ENCODE measurements around the gene PSMA7. TPM values are rescaled to one million over a fixed set of nuclear protein-coding genes. Genes with fewer than 3 reads are reported as not detected.
"Not testable (repeated sequence)": the region's sequence is repeated elsewhere in the genome, so short reads cannot be mapped to it uniquely, and the experiment has no call there.

The PSMA7 gene
- polyA plus RNA-seq, 12 donors: 101 to 259 (median 145) TPM; not detected in 1

DNA sequence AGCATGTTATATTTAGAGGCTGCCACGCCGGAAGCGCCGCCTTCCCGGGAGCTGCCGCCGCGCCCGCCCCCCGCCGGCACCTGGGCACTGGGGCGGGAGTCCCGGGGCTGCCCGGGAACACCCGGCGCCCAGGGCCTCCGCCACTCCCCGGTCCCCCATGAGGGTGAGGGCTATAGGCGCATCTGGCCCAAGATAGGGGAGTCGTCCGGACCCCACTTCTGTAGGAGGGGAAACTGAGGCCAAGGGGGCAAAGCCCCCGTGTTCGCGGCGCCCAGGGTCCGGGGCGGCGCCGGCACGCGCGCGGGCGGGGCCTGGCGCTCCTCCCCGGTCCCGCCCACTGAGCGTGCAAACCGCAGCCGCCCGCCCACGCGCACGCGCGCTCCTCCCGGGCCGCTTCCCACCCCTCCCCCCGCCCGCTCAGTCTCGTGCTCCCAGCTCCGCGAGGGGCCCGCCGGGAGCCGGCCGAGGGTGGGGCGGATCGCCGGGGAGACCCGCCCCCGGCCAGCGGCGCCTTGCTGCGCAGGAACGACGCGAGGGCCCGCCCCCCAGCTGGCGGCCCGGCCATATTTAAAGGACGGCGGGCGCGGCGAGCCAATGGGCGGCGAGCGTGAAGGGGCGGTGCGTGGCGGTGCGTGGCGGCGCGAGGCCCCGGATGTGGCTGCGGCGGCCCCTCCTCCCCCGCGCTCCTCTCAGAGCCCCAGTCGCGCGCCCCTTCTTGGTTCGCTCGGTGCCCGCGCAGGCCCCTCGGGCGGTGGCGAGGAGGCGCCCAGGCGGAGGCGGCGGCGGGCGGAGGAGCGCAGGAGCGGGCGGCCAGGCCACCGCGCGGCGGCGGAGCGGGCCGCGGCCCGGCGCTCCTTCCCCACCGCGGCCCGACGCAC, 21.2 kb downstream of the PSMA7 start, which contains the start of gene LSM14B:
Gene LSM14B (plus strand): TSS at position 700 of the 878 bp plus-strand sequence. CDS start 192 bp downstream, outside the sequence.
- DNase-seq: peak; percentile 96

- DNase-seq: peak; percentile 44
These were observed 22.0 kb downstream of the PSMA7 start for GRCh38 chr20:62120990-62121775.

GRCh38 chr20:62120365-62120762, 22.8 kb downstream of the PSMA7 start:
- DNase-seq: no peak

DNA sequence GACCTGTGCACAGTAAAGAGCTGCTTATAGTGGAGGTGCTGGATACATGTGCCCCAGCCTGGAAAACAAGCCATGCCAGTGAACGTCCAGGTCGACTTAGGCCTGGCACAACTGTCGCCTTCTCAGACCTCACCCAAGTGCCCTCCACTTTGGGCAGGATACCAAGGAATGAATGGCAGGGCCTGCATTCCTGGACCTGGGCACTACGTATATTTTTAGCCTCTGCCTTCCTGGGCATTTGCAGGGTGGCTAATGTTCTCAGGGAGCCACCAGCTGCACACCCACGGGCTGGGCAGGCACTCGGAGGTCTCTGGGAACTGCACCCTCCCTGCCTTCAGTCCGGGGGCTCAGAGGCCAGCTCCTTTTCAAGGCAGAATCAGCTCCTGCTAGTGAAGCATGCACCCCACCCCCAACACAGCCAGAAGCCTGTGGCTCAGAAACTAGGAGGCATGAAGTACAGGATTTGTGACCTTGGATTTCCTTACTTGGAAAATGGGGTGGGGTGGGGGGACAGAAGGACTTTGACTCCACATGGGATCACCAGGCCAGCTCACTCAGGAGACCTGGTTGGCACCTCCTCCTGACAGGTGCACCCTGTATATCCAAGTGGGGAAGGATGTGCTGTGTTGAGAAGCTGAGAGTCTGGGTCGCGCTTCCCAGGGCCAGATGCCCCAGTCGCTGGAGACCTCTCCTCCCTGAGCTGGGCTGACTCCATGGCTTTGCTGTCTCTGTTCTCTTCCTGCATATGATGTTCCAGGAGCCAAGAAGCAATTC, 23.4 kb downstream of the PSMA7 start:
- no peak for DNase-seq

DNA sequence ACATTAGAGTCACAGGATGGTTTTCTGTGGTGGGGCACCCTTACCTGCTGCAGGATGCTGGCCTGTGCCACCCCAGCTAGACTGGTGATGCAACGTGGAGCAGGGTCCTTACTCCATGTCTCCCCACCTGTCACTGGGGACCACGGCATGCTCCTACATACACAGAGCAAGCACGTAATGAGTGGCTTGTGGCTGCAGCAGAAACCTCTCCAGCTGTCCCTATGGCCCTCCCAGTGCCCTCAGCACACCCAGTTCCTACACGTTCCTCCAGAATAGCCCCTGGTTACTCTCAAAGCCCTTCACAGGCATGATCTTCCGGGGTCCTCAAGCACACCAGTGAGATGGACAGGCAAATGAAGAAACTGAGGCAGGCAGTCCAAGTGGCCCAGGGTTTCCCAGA, 24.1 kb downstream of the PSMA7 start:
- no peak for DNase-seq

GRCh38 chr20:62118113-62119043, 24.8 kb downstream of the PSMA7 start:
- DNase-seq: no peak

DNA sequence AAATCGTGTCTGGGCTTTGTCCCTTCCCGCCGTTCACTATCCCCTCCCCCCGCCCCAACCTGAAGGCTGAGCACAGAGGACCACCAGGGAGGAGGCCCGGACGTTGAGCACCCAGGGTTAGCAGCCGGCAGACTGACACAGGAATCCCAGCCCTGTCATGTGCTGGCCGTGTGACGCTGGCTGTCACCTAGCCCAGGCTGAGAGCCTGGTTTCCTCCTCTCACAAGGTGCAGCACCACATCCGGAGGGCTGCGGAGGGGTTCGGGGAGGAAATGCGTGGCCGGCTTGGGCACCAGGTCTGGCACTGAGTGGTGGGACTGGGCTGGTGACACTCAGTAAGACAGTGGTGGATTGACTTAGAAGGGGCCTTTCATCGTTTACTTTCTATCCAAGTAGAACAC, 25.5 kb downstream of the PSMA7 start:
- no peak for DNase-seq

GRCh38 chr20:62117362-62117646, 25.9 kb downstream of the PSMA7 start:
- DNase-seq: no peak

GRCh38 chr20:62116558-62117361, 26.4 kb downstream of the PSMA7 start:
- no peak for DNase-seq

DNA sequence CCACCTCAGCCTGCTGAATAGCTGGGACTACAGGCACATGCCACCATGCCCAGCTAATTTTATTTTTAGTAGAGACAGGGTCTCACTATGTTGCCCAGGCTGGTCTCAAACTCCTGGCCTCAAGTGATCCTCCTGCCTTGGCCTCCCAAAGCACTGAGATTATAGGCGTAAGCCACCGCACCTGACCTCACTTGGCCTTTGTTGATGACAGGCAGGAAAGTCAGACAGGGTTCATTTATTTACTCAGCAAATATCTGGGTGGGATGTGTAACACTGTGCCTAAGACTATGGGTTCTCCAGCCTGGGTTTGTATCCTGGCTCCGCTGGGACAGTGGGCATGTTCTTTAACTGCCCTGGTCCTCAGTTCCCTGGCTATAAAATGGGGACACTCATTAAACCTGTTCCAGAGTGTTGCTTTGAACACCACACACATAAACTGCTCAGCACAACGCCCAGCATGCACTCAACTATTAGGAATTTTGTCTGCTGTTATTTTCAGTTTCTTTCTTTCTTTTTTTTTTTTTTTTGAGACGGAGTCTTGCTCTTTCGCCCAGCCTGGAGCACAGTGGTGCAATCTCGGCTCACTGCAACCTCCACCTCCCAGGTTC, 27.3 kb downstream of the PSMA7 start:
- DNase-seq: not testable (repeated sequence)

GRCh38 chr20:62114894-62115293, 28.3 kb downstream of the PSMA7 start:
- DNase-seq: no peak

DNA sequence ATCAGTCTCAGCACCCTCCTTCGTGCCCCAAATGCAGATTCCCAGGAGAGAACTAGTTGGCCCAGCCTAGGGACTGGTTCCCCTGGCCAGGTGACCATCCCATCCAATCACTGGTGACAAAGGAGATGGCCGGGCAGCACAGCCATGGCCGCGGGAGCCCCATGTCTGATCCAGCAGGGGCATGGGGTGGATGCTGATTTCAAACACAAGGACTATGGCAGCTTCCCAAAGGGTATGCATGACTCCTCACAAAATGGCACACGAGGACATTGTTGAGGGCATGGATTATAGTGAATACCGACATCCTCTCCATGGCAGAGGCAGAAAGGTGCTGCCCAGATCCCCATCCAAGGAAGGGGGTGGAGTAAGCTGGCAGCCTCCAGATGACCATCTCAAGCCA, 30.8 kb downstream of the PSMA7 start:
- no peak for DNase-seq

GRCh38 chr20:62111148-62111547, 32.0 kb downstream of the PSMA7 start:
- DNase-seq: no peak

- DNase-seq: no peak
These were observed 37.6 kb downstream of the PSMA7 start for GRCh38 chr20:62105592-62105991.

- DNase-seq: no peak
These were observed 38.3 kb downstream of the PSMA7 start for GRCh38 chr20:62104791-62105345.

DNA sequence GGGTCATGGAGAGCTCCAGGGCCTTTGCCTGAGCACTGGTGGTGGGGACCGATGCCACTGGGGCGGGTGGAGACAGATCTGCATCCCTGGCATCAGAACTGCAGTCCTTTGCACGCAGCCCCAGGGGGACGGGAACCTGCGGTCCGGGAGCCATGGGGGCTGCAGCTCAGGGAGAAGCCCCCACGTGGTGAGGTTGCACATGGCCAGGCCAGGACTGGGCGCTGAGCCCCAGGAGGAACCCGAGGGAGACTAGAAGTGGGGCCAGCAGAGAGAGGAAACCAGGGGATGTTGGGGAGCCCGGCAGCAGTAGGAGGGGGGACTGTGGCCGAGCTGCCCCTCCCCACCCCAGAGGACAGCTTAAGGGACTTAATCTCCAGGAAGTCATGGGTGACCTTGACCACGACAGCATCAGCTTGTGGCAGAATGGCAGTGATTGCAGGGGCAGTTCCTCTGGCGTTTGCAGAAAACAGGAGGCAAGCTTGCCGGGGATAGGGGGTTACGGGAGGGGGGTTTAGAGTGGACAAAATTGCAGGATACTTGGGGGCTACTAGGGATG, 38.9 kb downstream of the PSMA7 start:
- no peak for DNase-seq

DNA sequence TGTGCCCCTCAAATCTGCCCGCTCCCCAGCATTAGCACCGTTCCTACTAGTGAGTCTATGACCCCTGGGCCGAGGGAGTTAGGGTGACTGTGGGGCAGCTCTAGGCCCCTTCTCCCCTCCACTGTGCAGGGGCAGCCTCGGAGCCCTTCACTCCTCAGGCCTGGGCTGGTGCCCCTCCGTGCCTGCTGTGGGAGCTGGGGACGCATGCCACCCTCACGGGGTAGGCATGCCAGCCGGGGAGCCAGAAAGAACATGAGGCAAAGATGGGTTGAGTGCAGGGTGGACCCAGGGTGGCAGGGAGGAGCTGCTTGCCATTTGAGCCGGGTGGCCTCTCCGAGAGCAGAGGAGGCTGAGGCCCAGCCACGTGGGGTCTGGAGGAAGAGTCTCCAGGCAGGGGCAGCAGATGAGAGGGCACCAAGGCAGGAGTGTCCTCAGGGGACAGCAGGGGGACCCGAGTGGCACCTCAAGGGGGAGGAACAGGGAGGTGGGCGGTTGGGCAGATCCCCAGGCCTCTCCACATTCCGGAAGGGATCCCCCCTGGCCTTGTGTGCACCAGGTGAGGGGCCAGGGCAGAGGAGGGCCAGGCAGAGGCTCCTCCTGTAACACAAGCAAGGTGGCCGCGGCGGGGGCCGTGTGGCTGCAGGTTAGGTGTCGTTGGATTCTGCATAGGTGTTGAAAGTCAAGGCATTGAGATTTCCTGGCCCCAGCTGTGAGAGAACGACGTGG, 39.5 kb downstream of the PSMA7 start:
- no peak for DNase-seq

DNA sequence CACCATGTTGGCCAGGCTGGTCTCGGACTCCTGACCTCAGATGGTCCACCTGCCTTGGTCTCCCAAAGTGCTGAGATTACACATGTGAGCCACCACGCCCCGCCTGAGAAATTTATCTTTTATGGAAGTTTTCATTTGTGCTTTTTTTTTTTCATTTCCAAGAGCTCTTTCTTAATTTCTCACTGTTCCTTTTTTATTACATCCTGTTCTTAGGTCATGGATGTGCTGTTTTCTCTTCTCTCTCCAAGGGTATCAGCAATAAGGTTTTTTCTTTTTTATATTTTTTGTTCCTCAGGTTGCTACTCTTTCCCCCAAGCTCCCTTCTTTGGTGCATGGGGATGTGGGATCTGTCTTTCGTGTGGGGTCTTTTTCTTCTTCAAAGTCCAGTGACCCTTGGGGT, 42.1 kb downstream of the PSMA7 start:
- DNase-seq: no peak
